Endometrial microvascular endothelial cells (primary cell): ENCODE data around the gene ELF5. TPM values are rescaled to one million over a fixed set of nuclear protein-coding genes. Genes with fewer than 3 reads are reported as not detected.

Experiments
- in situ Hi-C: cut with HindIII; loops from 2 replicates; pipeline ENCODE4 v1.10.0; 2017; ENCODE audit warnings: low sequenced_read_pairs, low pct_unique_long_range_greater_than_20kb; ENCODE audit errors: inconsistent ontology term
- total RNA-seq: library from RNA; depleted of rRNA; stranded (reverse); fragments of >200 nt; gene quantifications from one replicate; pipeline ENCODE4 v1.2.3, GENCODE V29; 2015; ENCODE audit errors: inconsistent ontology term

Gene ELF5
- total RNA-seq, 1 donor from 2014 or later: not detected

DNA sequence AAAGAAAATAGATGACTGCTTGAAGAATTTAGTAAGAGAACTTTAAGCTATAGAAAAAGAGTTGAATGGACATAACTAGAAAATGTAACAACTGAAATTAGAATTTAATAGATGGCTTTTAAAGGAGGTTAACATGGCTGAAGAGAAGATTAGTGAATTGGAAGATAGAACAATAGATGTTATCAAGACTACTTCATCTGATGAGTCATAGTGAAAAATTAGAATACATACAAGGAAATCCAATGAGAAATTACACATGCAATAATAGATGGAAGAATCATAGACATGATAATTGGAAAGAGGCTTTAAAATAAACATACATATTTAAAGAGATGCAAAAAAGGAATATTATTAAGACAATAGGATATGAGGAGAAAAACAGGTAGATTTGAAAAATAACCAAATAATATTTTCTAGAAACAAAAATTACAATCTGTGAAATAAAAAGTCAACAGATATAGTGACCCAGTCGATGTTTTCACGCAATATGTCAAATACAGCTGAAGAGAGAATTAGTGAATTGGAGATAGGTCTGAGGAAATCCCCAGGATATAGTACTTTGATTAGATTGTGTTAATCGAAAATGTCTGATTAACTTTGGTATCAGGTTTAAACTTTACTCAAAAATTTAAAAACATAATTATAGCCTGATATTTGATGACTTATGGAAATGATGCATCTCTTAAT lies 46.6 kb downstream of the ELF5 start:
- in situ Hi-C loops: no loop called here

DNA sequence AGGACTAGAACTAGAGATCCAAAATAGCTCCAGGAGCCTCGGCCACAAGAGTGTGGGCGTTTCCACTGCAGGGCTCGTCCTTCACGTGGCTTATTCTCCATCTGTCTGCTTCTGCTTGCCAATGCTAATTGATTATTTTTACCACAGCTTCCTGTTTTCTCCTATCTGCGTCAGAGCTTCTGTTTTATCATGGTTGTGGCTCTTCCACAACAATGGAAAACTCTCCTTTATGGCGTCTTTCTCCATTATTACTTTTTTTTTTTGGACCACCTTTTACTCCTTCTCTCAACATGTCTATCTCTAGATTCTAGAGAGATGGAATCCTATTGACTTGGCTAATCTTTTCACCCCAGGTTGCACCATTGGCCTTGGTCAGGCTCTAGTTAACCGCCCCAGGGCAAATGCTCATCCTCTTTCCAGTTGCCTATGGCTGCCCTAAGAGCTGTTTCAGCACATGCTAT lies 49.0 kb downstream of the ELF5 start:
- in situ Hi-C loops: no loop called here

DNA sequence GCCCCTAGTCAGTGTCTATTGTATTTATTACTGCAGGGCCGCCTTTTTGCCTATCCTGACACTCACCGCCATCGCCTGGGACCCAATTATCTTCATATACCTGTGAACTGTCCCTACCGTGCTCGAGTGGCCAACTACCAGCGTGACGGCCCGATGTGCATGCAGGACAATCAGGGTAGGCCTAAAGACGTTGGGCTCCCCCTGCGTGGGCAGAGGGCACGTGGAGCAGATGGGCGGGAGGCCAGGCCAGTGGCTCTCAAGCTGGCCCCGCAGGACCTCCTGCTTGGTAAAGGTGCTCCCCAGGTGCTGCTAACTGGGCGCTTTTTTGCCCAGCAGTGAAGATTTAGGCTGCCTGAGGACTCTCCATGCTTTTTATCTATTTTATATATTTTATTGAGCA lies 52.4 kb downstream of the ELF5 start:
- in situ Hi-C loops: no loop called here

DNA sequence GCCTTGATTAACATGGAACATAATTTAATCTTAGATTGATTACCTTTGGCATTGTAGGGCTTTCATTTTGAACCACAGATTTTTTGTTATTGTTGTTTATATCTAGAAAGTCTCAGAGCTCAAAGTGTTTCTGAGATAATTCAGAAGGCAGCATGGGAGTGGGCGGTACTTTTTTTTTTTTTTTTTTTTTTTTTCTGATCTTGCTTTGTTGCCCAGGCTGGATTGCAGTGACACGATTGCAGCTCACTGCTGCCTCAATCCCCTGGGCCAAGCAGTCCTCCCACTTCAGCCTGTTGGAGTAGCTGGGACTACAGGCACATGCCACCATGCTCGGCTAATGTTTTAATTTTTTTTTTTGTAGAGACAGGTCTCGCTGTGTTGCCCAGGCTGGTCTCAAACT lies 53.3 kb downstream of the ELF5 start:
- in situ Hi-C loops: no loop called here

DNA sequence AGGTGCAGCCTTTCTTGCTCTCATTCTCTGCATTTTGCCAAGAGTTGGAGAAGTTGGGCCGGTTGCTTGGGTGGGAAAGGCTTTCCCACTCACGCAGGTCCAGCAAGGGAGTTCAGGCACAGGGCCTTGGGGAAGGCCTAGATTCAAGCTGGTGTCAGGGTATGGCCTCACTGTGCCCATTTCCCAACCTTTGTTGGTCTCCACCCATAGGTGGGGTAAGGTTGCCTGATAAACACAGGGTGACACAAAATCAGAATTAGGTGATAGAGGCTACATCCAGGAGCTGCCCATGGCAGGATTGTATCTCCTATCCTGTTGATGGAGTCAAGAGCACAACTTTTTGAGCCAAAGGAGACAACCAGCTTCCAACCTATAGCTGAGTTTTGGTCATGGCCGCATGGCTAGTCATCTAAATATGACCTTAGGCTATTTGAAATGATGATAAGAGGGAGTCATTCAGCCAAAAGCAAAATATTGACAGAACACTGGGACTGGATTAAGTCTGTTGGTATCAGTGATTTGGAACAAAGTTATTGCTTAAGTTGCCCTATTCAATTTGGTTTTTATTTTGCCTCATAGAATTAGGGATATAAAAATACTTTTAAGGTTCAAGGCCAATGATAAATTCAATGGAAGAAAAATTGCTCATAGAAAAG lies 54.0 kb downstream of the ELF5 start:
- in situ Hi-C loops: no loop called here

DNA sequence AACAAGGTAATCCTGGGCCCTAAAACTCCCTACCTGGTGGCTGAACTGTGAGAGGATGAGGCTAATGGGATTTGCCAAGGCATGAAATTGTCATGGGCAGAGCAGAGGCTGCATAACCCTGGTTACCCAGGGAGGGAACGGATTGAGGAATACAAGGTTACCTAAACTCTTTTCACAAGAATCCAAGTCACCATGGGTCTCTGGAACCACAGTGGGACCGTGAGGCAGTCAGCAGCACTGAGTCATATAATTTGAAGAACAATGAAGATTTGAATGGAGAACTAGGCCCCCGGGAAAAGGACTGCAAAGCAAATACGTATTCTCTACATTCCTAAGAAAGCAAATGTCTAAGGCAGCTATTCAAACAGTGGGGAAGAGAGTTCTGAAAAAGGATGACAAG lies 55.1 kb downstream of the ELF5 start:
- in situ Hi-C loops: no loop called here

DNA sequence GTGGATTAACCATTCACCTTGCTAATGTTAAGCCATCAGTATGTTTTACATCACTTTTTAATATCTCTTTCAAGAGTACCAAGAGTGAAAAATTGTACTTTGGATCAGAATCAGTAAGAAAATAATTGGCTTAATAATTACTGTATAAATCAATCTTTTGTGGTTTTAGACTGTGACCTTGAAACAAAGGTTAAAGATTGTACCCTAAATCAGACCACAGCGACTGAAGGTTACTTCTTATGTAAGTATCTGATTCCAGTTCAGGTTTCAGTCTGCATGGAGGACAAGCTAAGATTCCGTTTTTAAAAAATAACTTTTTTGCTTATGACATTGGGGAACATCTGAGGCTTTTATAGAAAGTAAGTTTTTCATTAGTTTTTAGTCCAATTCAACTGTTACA lies 56.0 kb downstream of the ELF5 start:
- in situ Hi-C loops: no loop called here

DNA sequence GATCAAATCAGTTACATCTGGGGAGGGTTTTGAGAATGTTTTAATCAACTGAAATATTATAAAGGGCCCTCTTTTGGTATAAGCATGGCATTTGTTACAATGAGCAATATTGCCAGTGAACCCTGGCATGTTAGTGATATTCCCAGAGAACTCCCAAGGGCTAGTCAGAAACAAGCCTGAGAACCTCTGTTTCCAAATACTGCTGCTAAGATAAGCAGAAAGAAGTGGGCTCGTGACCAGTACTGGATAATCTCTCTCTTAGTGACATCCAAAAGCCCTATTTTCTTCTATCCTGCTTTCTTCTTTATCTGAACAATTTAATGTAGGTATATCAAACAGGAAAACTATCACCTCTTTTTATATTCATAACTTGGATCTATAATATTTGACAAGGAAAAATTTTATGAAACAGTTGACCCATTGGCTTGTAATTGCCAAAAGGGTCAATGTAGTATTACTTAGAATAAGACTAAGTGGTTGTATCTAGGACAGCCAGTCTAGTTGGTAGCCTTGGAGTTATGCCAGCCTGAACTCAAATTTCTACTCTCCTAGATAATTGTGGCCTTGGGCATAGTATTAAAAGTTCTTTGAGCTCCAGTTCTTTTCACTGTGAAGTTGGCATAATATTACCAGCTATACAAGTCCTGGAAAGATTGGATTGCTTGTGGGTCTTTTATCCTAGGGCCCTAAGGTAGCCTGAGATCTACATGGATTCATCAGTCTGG lies 59.1 kb downstream of the ELF5 start:
- in situ Hi-C loops: no loop called here

DNA sequence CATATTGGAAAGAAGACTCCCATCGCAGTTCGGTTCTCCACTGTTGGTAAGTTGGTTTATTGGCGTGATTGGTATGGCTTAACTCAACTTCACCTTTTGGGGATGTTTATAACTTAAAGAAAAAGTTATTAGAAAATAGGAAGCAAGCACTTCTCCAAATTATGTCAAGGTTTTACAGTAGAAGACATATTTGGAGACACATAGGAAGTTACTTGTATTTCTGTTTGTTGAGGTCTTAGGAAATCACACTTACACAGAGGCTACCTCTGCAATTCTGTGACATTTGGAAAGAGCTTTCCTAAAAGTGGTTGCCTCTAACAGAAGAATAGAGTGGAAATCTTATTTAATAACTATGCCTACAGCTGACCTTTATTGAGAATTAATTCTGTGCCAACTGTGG lies 62.5 kb downstream of the ELF5 start:
- in situ Hi-C loops: no loop called here

DNA sequence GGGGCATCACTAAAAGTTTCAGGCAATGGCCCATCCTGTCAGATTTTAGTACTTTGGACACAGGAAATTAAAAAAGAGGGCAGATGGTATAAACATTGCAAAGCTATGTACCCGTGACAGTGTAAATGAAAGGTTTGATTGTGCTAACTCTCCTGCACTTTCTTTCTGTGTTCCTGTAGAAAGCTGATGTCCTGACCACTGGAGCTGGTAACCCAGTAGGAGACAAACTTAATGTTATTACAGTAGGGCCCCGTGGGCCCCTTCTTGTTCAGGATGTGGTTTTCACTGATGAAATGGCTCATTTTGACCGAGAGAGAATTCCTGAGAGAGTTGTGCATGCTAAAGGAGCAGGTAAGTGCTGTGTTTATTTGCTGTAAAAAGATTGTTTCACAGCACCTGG lies 64.6 kb downstream of the ELF5 start:
- in situ Hi-C loops: no loop called here

DNA sequence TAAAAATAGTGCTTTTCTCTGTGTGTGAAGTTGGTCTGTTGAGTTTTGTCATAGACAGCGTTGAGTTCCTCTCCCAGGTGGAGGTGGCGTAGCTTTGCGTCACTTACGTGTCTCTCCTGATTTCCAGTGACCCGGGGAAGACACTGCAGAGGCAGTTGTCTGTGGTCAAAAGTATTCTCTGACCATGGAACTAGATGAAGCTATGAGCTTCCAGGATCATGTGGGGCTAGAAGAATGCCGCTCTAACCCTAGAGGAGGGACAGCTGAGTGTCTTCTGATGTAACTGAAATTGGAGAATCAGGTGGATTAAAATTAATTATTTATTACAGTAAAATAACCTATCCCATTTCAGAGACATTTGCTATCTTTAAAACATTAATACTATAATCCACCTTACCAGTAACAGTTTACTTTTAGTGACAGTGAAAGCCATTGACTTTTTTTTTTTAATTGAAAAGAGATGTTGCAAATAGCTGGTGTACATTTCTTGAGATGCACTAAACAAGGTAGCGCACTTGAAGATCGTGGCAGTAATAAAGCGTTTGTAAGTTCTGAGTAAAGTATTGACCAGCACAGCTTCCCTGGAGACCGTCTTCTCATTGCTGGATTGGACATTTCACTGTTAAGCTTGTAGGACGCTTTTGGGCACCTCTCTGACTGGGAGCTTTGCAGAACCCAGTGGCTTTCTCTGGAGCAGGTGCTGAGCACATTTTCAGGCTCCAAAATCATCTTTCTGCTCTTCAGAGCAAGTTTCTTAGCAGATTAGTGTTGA lies 65.2 kb downstream of the ELF5 start:
- in situ Hi-C loops: no loop called here

DNA sequence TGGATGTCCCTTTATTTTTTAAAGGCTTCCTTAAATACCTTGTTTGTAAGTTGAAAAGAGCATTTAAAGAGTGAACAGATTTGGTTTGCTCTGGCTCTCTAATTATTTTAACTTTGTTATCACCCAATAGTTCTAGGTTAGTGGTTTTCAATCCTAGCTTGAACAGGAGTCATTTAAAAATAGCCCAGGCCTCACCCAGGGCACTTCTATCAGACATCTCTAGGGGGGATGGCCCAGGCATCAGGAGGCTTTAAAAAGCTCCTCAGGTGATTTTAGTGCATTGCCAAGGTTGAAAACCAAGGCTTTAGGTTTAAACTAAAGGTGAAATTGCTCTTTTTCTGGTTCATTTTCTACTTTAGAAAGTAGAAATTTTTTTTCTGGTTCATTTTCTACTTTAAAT lies 66.5 kb downstream of the ELF5 start:
- in situ Hi-C loops: no loop called here

DNA sequence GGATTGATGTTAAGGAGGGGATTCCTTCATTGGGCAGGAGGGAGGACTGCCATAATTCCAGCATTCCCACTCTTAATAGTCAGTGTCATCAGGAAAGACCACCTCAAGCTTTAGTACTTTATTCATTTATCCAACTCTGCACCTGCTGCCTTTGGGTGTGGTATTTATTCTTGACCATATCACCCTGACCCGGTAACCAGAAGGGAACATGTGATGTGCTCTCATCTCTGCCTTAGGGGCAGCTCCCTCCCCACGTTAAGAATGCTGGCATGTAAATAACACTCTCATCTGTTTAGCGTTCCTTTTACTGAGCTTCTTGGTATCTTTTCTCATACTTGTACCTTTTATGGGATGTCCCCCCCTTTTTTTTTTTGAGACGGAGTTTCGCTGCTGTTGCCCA lies 67.2 kb downstream of the ELF5 start:
- in situ Hi-C loops: no loop called here

DNA sequence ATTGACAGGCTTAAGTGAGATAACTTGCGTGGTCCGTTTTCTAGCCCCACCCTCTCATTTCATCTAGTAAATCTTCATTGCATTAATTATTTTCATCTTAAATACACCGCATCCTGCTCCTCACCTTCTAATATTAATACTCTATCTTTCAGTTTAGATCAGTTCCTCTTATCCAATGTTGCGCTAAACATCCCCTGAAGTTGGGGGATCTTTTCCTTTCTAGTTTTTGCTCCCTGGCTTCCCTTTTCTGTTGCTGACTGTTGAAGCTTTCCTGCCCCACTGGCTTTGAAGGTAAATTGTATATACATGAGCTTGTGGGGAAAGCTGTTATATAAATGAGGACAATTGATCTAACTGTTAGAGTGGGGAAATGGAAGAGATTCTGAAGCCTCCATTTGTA lies 67.6 kb downstream of the ELF5 start:
- in situ Hi-C loops: no loop called here

DNA sequence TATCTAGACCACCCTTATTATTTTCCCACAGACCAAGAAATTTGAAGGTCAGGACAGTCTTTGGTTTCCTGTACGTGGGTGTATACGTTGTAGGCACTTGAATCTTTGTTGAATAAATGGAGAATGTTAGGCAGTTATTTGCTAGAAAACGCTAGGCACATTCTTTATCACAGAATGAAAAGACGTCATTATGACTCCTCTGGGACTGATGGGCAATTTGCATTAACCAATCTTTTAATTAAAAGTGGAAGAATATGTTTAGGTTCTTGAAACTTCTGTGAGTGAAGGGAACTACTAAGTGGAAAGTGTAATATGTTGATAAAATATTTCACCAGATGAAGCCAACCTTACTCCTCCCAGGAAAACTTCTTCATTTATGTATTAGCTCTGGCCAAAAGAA lies 69.2 kb downstream of the ELF5 start:
- in situ Hi-C loops: no loop called here

DNA sequence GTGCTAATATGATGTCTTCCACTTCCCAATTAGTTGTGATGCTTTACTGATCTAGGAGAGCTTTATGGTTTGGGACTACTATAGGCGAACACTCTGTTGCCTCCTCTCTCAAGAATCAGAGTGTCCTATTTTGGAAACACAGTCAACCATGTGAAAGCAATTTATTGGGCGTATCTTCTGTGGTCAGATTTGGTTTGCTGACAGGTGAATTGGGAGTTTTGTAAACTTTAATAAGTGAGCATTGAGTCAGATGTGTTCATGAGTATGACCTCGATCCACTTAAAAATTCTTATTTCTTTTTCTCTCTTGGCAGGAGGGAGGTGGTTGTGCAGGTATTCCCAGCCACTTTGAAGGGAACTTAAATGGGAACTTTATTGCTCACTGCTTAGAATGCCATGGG lies 70.5 kb downstream of the ELF5 start:
- in situ Hi-C loops: no loop called here

DNA sequence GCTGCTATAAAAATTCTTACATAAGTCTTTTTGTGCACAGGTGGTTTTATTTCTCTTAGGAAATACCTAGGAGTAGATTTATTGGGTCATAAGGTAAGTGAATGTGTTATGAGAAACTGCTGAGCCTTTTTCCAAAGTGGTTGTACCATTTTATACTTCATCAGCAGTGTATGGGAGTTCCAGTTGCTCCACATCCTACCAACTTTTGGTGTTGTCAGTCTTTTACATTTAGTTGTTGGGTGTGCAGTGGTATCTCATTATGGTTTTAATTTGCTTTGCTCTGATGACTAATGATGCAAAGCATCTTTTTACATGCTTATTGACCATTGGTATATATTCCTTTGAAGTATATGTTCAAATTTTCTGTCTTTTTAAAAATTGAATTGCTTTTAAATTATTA lies 71.8 kb downstream of the ELF5 start:
- in situ Hi-C loops: no loop called here

DNA sequence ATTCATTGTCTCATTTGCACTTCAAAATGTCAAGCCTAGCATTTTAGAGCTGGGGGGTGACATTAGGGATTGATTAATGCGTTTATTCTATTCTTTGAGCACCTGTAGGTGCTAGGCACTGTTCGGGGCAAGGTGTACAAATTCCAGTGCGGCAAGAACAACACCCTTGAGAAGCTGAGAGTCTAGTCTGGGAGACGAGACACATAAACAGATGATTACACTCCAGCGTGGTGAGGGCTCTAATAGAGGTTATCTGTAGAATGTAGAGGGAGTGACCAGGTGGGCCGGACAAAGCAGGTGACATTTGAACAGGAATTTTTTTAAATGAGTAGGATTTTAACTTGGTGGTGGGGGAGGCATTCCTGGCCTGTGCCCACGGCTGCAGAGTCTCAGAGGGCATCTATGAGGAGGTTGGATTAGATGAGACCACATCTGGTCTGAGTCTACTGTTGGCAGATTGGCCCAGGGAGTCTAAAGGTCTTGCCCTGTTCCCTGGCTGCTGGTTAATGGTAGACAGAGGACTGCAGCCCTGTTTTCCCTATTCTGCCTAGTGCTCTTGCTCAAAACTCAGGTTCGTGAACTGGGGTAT lies 73.9 kb downstream of the ELF5 start:
- in situ Hi-C loops: no loop called here
